PC-3 (cell line): ENCODE data around the gene MYLK4.

Experiments used
- CTCF ChIP-seq: fragments of 300-600 bp; sonication (generic); conservative IDR thresholded peaks from 2 replicates; pipeline ENCODE4 v1.5.1; 2017; ENCODE audit warnings: antibody characterized with exemption, low read depth, mild to moderate bottlenecking, low read length
- EZH2 ChIP-seq: fragments of 300-600 bp; sonication (generic); IDR thresholded peaks from one replicate; pipeline ENCODE4 v1.6.1; 2017; ENCODE audit warnings: antibody characterized with exemption, mild to moderate bottlenecking, low read length; ENCODE audit not compliant: unreplicated experiment
- EZH2phosphoT487 ChIP-seq: fragments of 300-600 bp; sonication (generic); IDR thresholded peaks from 2 replicates; pipeline ENCODE4 v1.6.1; 2018; ENCODE audit warnings: mild to moderate bottlenecking, antibody characterized with exemption, low read length, borderline replicate concordance

DNA sequence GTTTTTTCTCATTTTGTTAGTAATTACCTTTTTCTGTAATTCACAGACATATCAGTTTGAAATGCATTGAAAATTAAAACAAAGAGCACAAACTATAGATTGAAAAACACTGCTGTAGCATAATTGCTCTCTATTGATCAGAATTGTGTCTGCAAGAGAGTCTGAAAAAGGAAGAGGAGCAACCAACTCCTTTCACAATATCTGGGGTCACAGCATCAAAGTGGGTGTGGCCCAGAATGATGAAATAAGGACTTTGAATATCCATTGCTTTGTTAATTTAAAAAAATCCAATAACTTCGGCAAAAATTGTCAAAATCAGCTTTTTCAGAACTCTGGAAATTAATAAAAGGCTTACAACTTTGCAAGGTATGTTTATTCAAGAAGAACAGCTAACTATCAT is 99.2 kb downstream of the MYLK4 start:
- TF ChIP-seq CTCF (no peak), EZH2 (no peak), EZH2phosphoT487 (no peak)
